ENCODE results near the gene TBC1D2. TPM values are rescaled to one million over a fixed set of nuclear protein-coding genes. Genes with fewer than 3 reads are reported as not detected.

The TBC1D2 gene
- polyA plus RNA-seq, 2 of the 4 experiments (the other 2 are of a cell fraction) = 3.3 to 7.3 TPM

GRCh38 chr9:98184326-98184725 lies 71.1 kb downstream of the TBC1D2 start (continued):
- TF ChIP-seq GATA3 (IDR thresholded peaks at IDR 0.05; ENCODE audit: borderline replicate concordance) (no peak), MAZ (IDR thresholded peaks at IDR 0.05; ENCODE audit: borderline replicate concordance, low read depth, low read length) (no peak)
- TF ChIP-seq, protein P1, sequence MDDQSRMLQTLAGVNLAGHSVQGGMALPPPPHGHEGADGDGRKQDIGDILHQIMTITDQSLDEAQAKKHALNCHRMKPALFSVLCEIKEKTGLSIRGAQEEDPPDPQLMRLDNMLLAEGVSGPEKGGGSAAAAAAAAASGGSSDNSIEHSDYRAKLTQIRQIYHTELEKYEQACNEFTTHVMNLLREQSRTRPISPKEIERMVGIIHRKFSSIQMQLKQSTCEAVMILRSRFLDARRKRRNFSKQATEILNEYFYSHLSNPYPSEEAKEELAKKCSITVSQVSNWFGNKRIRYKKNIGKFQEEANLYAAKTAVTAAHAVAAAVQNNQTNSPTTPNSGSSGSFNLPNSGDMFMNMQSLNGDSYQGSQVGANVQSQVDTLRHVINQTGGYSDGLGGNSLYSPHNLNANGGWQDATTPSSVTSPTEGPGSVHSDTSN (IDR thresholded peaks at IDR 0.05) = no peak

DNA sequence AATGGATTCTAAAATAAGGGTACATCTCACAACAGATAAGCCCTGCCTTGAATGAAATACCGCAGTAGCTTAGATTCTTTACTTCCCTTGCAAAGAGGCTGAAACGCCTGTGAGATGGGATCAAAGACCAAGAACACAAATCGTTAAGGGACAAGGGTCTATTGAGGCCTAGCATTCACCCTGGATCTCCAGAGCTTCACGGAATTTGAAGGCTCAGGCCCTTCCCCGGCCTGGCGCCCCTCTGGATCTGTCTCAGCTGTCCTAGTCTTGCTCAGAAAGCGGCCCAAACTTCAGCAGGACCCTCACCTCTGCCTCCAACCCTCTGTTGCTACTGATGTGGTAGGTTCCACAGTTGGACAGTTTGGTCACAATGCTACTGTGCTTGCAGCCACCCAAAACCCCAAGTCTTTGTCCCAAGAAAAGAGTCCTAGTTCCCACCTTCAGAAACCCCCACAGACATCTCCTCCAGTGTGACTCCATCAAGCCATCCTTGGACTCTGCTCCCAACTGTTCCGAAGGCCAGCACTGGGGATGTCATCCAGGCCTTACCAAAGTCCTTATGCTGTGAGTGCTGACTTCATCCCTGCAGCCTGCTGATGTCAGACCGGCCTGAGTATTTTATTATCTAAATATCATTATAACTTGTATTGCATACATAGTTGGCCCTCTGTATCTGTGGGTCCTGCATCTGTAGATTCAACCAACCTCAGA lies 72.4 kb downstream of the TBC1D2 start:
- Histone ChIP-seq H3K4me1 (no peaks in the 10 kb centered on the region), H3K4me2 (no peak overlapping the region), H3K9me3 (no peaks in the 10 kb centered on the region), H3K27ac (no peak overlapping the region), H3K4me3 (no peak overlapping the region)
- POLR2A ChIA-PET = no interaction called here
- CTCF ChIA-PET = interaction anchor here (0.6 to 1.6 kb wide), 5 partner anchors 13 to 185 kb away, joined by 3 to 5 read pairs (median 3); partner anchors contain the start of gene TRIM14
- WGBS (ENCODE audit: missing lambda C conversion rate) = 70% methylated on average over 9 of the region's 9 CpGs
- FAIRE-seq = no peak
- no peak for ATAC-seq
- DNase-seq (ENCODE audit: low read depth in 1 of 2, low spot score in 1 of 2) = no peak
- TF ChIP-seq TFCP2L1 (CRISPR knock-in tag; IDR thresholded peaks at IDR 0.05) = no peak
- TF ChIP-seq MAFK (IDR thresholded peaks at IDR 0.05; ENCODE audit: partially characterized antibody) = no peak
- TF ChIP-seq EHMT2 (IDR thresholded peaks at IDR 0.05; ENCODE audit: low read depth) = no peak
- TF ChIP-seq SREBF2 (IDR thresholded peaks at IDR 0.05) = no peak
- TF ChIP-seq, protein P2, sequence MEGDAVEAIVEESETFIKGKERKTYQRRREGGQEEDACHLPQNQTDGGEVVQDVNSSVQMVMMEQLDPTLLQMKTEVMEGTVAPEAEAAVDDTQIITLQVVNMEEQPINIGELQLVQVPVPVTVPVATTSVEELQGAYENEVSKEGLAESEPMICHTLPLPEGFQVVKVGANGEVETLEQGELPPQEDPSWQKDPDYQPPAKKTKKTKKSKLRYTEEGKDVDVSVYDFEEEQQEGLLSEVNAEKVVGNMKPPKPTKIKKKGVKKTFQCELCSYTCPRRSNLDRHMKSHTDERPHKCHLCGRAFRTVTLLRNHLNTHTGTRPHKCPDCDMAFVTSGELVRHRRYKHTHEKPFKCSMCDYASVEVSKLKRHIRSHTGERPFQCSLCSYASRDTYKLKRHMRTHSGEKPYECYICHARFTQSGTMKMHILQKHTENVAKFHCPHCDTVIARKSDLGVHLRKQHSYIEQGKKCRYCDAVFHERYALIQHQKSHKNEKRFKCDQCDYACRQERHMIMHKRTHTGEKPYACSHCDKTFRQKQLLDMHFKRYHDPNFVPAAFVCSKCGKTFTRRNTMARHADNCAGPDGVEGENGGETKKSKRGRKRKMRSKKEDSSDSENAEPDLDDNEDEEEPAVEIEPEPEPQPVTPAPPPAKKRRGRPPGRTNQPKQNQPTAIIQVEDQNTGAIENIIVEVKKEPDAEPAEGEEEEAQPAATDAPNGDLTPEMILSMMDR (IDR thresholded peaks at IDR 0.05) = no peak
- TF ChIP-seq POLR2A (IDR thresholded peaks at IDR 0.05; ENCODE audit: low read length) = no peak
- no peak for TF ChIP-seq NFE2L2 (conservative IDR thresholded peaks at IDR 0.05; ENCODE audit: low read length)
- no peak for TF ChIP-seq E2F6 (IDR thresholded peaks at IDR 0.05; ENCODE audit: borderline replicate concordance, low read depth)
- TF ChIP-seq, protein P3, sequence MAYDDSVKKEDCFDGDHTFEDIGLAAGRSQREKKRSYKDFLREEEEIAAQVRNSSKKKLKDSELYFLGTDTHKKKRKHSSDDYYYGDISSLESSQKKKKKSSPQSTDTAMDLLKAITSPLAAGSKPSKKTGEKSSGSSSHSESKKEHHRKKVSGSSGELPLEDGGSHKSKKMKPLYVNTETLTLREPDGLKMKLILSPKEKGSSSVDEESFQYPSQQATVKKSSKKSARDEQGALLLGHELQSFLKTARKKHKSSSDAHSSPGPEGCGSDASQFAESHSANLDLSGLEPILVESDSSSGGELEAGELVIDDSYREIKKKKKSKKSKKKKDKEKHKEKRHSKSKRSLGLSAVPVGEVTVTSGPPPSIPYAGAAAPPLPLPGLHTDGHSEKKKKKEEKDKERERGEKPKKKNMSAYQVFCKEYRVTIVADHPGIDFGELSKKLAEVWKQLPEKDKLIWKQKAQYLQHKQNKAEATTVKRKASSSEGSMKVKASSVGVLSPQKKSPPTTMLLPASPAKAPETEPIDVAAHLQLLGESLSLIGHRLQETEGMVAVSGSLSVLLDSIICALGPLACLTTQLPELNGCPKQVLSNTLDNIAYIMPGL (CRISPR knock-in tag; IDR thresholded peaks at IDR 0.05; ENCODE audit: borderline replicate concordance) = no peak
- no peak for TF ChIP-seq NPAS2 (CRISPR knock-in tag; IDR thresholded peaks at IDR 0.05; ENCODE audit: borderline replicate concordance)
- no peak for TF ChIP-seq CBX8 (IDR thresholded peaks at IDR 0.05)
- TF ChIP-seq RARB (CRISPR knock-in tag; IDR thresholded peaks at IDR 0.05) = no peak
- no peak for TF ChIP-seq GATA3 (IDR thresholded peaks at IDR 0.05; ENCODE audit: borderline replicate concordance)
- no peak for TF ChIP-seq MAZ (IDR thresholded peaks at IDR 0.05; ENCODE audit: borderline replicate concordance, low read depth, low read length)
- TF ChIP-seq ELK1 (IDR thresholded peaks at IDR 0.05; ENCODE audit: low read depth, low read length) = no peak
- no peak for TF ChIP-seq EHF (CRISPR knock-in tag; IDR thresholded peaks at IDR 0.05)
- no peak for TF ChIP-seq HDAC2 (IDR thresholded peaks at IDR 0.05)

All from A549 (cell line).